Measurements from ENCODE around the gene PPP1R3A.

PPP1R3A gene

DNA sequence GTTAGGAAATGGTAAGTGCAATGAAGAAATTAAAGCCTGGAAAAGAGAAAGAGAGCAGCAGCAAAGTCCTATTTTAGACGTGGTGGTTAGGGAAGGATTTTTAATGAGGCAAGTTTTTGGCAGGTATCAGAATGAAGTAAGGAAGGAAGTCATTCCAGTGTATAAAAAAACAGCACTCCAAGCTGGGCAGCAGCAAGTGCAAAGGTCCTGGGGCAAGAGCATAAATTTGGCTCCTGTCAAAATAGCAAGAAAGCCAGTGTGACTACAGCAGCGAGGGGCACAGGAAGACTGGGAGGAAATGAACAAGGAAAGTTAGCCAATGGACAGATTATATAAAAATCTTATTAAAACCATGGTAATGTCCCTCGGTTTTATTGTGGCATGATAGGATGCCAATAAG is 90.2 kb downstream of the PPP1R3A start:
- TF ChIP-seq, protein P1, sequence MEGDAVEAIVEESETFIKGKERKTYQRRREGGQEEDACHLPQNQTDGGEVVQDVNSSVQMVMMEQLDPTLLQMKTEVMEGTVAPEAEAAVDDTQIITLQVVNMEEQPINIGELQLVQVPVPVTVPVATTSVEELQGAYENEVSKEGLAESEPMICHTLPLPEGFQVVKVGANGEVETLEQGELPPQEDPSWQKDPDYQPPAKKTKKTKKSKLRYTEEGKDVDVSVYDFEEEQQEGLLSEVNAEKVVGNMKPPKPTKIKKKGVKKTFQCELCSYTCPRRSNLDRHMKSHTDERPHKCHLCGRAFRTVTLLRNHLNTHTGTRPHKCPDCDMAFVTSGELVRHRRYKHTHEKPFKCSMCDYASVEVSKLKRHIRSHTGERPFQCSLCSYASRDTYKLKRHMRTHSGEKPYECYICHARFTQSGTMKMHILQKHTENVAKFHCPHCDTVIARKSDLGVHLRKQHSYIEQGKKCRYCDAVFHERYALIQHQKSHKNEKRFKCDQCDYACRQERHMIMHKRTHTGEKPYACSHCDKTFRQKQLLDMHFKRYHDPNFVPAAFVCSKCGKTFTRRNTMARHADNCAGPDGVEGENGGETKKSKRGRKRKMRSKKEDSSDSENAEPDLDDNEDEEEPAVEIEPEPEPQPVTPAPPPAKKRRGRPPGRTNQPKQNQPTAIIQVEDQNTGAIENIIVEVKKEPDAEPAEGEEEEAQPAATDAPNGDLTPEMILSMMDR (IDR thresholded peaks at IDR 0.05) = no peak

More for the DNA sequence above, 90.2 kb downstream of the PPP1R3A start:
- no peak overlapping the region for H3K27ac ChIP-seq
- no peaks in the 10 kb centered on the region for H3K9me3 ChIP-seq
- H3K36me3 ChIP-seq = no peaks in the 10 kb centered on the region
- no peaks in the 10 kb centered on the region for H3K4me1 ChIP-seq (ENCODE audit: control insufficient read depth in 1 of 2, insufficient read depth in 1 of 2, low read depth in 1 of 2, low read length in 1 of 2)
- H3K27me3 ChIP-seq = no peaks in the 10 kb centered on the region
- no peak overlapping the region for H3K4me3 ChIP-seq (ENCODE audit: low read depth in 1 of 2, low read length in 1 of 2)
